Measurements from ENCODE around the gene MLN.

The MLN gene

DNA sequence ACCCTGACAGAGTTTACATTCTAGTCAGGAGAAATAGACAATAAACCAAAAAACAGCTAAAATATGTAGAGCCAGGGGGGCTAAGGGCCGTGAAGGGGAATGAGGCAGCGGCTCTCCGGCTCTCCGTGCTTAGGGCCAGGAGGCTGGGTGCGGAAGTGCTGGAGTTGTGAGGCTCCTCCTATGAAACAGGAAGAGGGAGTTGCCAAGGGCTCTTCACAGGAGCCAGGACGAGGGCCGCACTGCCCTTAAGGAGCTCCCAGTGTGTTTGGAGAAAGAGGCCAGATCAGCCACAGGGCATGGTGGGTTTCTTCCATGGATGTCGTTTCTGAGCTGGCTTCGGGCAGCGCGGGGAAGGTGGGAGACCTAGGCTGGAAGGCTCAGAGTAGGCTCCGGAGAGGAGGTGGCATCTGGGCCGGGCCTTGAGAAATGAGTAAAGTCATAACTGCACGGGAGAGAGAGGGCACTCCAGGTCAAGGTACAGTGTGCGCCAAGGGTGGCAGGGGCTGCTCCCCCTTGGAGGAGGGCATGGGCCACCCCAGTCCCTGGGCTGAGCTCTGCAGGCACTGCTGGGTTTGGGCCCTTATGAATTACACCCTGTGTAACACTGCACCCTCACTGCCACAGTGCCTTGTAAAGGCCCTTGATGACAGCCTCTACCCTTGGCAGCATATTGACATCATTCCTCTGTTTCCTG is 20.8 kb upstream of the MLN start:
- H3K27ac ChIP-seq, result no peak overlapping the region

DNA sequence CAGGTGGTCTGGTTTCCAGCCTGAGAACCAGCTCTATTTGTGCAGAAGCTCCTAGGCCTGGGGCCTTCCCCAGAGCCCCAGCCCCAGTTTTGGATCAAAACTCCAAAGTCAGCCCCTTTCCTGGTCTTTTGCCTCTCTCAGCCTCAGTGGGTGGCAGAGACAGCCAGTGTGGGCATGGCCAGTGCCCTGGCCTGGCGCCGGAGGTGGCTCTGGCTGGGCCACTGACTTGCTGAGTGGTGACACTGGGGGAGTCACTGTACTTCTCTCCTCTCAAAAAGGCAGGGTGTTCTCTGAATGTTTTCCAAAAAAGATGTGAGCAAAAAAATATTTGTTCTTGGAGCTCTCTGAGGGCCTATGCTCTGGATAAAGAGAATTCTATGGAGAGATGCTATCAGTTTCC is 20.0 kb upstream of the MLN start:
- TF ChIP-seq ZFX (IDR thresholded peaks at IDR 0.05), result no peak
- TF ChIP-seq, protein P1, sequence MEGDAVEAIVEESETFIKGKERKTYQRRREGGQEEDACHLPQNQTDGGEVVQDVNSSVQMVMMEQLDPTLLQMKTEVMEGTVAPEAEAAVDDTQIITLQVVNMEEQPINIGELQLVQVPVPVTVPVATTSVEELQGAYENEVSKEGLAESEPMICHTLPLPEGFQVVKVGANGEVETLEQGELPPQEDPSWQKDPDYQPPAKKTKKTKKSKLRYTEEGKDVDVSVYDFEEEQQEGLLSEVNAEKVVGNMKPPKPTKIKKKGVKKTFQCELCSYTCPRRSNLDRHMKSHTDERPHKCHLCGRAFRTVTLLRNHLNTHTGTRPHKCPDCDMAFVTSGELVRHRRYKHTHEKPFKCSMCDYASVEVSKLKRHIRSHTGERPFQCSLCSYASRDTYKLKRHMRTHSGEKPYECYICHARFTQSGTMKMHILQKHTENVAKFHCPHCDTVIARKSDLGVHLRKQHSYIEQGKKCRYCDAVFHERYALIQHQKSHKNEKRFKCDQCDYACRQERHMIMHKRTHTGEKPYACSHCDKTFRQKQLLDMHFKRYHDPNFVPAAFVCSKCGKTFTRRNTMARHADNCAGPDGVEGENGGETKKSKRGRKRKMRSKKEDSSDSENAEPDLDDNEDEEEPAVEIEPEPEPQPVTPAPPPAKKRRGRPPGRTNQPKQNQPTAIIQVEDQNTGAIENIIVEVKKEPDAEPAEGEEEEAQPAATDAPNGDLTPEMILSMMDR (conservative IDR thresholded peaks at IDR 0.05), result no peak
- no peak overlapping the region for H3K27ac ChIP-seq

More for the DNA sequence above, 20.8 kb upstream of the MLN start:
- TF ChIP-seq, protein P1 (conservative IDR thresholded peaks at IDR 0.05), result no peak
- no peak for TF ChIP-seq ZFX (IDR thresholded peaks at IDR 0.05)

DNA sequence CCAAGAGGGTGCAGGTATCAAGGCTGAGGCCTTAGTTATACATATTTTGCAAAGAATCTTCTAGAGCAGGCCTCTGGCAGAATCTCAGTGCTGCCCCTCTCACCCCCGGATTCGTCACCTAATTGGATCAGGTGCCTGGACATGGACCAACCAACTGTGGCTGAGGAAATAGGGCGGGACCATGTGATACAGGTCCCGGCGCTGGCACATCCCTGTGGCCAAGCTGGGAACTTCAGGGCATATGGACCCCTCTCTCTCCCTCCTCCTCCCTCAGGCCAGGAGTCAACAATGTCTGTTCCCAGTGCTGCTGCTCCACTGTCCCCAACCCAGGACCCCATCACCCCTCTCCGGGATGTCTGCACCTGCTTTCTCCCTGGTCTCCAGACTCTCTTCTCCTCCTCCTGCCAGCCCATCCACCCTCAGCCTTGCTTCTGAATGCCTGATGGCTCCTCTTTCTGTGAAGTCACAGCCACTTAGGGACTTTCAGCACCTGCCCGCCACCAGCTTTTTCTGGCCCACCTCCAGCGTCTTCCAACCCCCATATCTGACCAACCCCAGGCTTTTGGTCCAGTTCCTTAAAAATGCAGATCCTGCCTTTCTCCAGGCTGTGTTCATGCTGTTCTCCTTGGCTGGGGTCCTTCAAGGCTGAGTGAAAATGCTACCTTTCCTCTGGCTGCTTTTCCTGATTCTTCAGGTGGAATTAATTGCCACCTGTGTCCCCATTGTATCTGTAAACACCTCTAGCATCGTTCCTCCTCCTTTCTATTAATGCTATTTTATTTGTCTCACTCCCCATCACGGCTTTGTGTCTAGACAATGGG is 19.0 kb upstream of the MLN start:
- TF ChIP-seq, protein P1 (conservative IDR thresholded peaks at IDR 0.05), result no peak; the same call in 1 of the 2 replicates
- no peak for TF ChIP-seq ZFX (IDR thresholded peaks at IDR 0.05)

GRCh38 chr6:33820784-33821520 is 17.1 kb upstream of the MLN start:
- no peak overlapping the region for H3K27ac ChIP-seq
- TF ChIP-seq, protein P1 (conservative IDR thresholded peaks at IDR 0.05), result no peak; the same call in 1 of the 2 replicates
- no peak for TF ChIP-seq ZFX (IDR thresholded peaks at IDR 0.05)

More for the DNA sequence above, 19.0 kb upstream of the MLN start:
- H3K27ac ChIP-seq, result no peak overlapping the region

- no peak for TF ChIP-seq ZFX (IDR thresholded peaks at IDR 0.05)
- TF ChIP-seq, protein P1 (conservative IDR thresholded peaks at IDR 0.05), result no peak
- no peak overlapping the region for H3K27ac ChIP-seq
Observed at GRCh38 chr6:33820243-33820642, 16.4 kb upstream of the MLN start.

DNA sequence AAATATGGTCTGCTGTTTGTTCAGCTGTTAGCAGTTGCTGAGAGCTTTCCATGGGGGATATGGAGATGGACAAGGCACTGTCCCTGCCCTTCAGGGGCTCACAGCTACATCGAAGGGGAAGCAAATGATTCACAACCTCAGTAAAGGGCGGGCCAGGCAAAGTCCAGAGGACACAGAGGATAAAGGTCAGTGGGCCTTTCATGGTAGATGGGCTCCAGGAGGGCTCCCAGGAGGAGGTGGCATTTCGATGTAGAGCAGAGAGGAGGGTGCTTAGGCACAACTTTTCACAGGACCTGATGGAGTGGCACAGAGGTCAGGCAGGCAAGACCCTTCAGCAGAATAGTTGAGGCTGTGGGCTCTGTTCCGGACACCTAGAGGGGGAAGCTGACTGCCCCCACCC is 15.2 kb upstream of the MLN start:
- TF ChIP-seq, protein P1 (conservative IDR thresholded peaks at IDR 0.05), result no peak
- no peak for TF ChIP-seq ZFX (IDR thresholded peaks at IDR 0.05)
- H3K27ac ChIP-seq, result no peak overlapping the region
